NCI-H187 treated with DMSO at 0.1 percent for 48 hours (cell line): ENCODE data around the gene GPR42.

Experiments used
- DNase-seq: peaks from one replicate; lab custom pipeline; 2025; lab: John Stamatoyannopoulos, UW

GPR42 gene, protein sequence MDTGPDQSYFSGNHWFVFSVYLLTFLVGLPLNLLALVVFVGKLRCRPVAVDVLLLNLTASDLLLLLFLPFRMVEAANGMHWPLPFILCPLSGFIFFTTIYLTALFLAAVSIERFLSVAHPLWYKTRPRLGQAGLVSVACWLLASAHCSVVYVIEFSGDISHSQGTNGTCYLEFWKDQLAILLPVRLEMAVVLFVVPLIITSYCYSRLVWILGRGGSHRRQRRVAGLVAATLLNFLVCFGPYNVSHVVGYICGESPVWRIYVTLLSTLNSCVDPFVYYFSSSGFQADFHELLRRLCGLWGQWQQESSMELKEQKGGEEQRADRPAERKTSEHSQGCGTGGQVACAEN

GRCh38 chr19:35370722-35371121 lies at the start of gene GPR42:
TSS of gene GPR42 (plus strand) at chr19:35371068. CDS start at chr19:35371360, 292 bp downstream.
- DNase-seq, result no peak

- DNase-seq, result no peak
Measured at GRCh38 chr19:35321291-35321690, 49.6 kb upstream of the GPR42 start.

GRCh38 chr19:35322014-35322413 lies 48.9 kb upstream of the GPR42 start:
- DNase-seq, result no peak

GRCh38 chr19:35327642-35328041 lies 43.2 kb upstream of the GPR42 start:
- no peak for DNase-seq

- DNase-seq, result no peak
Measured at GRCh38 chr19:35328851-35329285, 42.0 kb upstream of the GPR42 start, which contains the start of gene CD22. TSS of gene CD22 (plus strand) at chr19:35329187. CDS start at chr19:35332041, 2,854 bp downstream.

DNA sequence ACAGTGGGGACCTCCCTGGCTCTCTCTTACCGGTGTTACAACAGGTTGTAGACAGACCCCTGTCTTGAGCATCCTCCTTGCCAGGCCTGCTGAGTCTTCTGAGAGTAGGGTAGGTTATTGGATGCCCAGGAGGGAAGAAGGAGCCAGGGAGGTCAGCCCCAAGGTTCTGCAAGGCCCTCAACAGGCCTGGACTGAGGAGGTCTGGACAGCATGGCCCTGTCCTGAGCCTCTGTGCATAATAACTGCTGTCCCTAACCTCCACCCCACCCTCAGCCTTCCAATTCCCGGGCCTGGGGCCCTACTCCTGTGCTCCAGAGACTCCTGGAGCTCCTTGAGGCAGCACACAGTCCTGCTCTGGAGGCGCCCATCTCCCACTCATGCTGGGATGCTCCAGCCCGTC lies 41.5 kb upstream of the GPR42 start:
- no peak for DNase-seq

DNA sequence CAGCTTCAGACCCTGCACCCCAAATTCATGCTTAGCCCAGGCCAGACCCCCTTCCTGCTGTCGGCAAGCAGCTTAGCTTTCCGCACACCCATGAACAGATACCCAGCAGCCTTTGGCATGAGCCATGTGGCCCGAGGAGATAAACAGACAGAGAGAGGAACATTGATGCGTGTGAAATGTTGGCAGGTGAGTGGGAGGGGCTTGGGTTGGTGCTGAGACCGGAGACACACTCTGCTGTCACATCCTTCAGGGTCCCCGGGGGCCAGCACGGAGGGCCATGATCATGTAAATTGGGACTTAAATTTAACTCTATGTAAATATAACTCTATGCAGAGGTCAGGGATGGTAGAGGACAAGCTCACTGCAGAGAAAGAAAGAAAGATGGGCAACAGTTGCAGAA lies 40.4 kb upstream of the GPR42 start:
- DNase-seq, result no peak

GRCh38 chr19:35331551-35332214 lies 39.2 kb upstream of the GPR42 start:
- no peak for DNase-seq

GRCh38 chr19:35332817-35333216 lies 38.1 kb upstream of the GPR42 start:
- DNase-seq, result no peak

GRCh38 chr19:35334144-35334753 lies 36.6 kb upstream of the GPR42 start:
- DNase-seq, result no peak

DNA sequence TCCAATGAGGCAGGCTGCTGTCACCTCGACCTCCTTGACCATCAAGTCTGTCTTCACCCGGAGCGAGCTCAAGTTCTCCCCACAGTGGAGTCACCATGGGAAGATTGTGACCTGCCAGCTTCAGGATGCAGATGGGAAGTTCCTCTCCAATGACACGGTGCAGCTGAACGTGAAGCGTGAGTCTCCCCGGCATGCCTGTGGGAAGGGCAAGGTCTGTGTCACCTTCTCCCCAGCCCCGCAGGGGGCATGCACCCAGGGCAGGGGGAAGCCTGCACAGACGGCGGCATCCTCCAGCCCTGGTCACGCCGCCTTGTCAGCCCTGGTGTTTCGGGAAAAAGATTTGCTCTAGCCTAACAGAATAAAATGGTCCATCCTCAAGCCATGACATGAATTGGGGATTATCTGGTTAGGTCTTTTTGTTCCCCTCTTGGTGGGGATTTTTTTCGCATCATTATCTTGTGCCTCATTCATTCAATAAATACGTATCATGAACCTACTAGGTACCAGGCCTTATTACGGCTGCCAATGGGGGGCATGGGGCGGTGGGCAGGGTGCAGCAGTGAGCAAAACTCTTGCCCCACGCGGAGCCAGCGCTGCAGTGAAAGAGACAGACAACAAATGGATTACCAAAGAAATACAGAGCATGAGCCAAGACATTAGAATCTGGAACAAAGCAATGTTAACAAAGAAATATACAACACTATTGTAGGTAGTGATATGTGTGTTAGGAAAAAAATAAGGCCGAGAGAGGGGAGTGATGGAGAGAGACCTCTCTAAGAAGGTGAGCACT lies 34.5 kb upstream of the GPR42 start:
- DNase-seq, result no peak

- no peak for DNase-seq
Measured at GRCh38 chr19:35337097-35337983, 33.5 kb upstream of the GPR42 start.

- DNase-seq, result no peak
Measured at GRCh38 chr19:35337984-35338296, 32.9 kb upstream of the GPR42 start.

- DNase-seq, result no peak
Measured at GRCh38 chr19:35340431-35340830, 30.4 kb upstream of the GPR42 start.

GRCh38 chr19:35341006-35341405 lies 29.9 kb upstream of the GPR42 start:
- no peak for DNase-seq

DNA sequence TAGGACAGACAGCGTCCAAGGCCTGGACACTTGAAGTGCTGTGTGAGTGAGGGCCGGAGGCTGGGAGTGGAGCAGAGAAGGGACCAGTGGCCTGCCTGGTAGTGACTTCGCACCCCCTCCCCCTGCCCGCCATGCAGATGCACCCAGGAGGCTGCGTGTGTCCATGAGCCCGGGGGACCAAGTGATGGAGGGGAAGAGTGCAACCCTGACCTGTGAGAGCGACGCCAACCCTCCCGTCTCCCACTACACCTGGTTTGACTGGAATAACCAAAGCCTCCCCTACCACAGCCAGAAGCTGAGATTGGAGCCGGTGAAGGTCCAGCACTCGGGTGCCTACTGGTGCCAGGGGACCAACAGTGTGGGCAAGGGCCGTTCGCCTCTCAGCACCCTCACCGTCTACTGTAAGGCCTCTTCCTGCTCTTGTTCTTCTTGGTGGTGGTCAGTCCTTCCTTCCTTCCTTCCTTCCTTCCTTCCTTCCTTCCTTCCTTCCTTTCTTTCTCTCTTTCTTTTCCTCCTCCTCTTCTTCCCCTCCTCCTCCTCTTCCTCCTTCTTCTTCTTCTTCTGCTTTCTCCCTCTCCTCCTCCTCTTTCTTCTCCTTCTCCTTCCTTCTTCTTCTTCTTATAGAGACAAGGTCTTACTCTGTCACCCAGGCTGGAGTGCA lies 29.2 kb upstream of the GPR42 start:
- DNase-seq, result no peak

- no peak for DNase-seq
Measured at GRCh38 chr19:35342430-35342829, 28.4 kb upstream of the GPR42 start.

GRCh38 chr19:35344511-35345031 lies 26.3 kb upstream of the GPR42 start:
- no peak for DNase-seq

DNA sequence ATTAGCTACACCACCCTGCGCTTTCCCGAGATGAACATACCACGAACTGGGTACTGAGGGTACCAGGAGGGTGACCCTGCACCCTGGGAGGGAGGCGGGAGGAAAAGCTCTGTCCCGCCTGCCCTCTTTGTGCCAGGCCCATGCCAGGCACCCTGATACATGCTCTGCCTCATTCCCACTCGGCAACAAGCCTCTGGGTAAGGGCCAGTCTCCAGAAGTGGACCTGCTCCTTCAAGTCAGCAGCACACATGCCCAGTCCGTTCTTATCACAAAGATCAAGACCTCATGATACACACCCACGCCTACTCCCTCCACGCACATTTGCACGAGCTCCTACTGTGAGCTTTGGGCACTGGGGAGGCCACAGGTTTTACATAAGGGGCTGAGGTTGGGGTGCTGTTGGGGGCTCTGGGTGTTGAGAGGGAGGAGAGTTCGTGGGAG lies 25.2 kb upstream of the GPR42 start:
- no peak for DNase-seq
